ENCODE data around the gene SLC6A6.

SLC6A6 gene

DNA sequence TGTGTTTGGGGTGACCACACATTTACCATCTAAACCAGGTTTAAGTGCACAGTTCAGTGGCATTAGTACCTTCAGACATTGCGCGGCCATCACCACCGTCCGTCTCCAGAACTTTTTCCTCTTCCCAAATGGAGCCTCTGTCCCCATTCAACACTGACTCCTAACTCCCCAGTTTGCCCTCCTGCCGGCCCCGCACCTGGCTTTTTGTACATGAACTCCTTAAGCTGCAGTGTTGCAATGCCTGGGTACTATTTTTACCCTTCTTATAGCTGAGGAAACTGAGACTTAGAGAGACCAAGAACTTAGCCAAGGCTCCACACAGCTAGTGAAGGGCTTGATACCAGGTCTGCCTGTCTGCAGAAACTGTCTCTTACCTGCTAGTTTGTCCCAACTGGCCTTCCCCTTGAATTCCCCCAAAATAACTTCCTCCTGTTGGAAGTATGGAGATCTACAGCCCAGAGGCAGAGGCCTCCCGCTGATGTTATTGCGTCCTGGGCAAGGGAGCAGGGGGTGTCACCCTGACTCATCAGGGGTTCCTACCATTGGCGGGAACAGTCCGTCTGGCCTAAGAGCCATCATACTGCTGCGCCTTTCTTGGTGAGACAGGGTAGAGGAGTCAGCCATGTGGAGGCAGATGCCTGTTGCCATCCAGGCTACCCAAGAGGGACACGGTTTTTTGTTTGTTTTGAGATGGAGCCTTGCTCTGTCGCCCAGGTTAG is 72.1 kb downstream of the SLC6A6 start:
- Histone ChIP-seq H3K9me3 (replicated peaks; ENCODE audit: insufficient read depth, low read length) (no peaks in the 10 kb centered on the region), H3K36me3 (replicated peaks; ENCODE audit: insufficient read depth, low read length) (no peaks in the 10 kb centered on the region), H3K9me2 (replicated peaks; ENCODE audit: insufficient read depth, low read length) (no peaks in the 10 kb centered on the region), H3K4me2 (ENCODE audit: low read depth, low read length) (no peak overlapping the region), H3K27me3 (replicated peaks; ENCODE audit: insufficient read depth, low read length) (no peaks in the 10 kb centered on the region), H3K79me2 (ENCODE audit: low read length) (no peaks in the 10 kb centered on the region), H3K4me3 (ENCODE audit: low read length) (no peak overlapping the region), H3K9ac (ENCODE audit: low read length) (no peak overlapping the region), H3F3A (ENCODE audit: insufficient read depth, low read length) (no peaks in the 10 kb centered on the region), H4K20me1 (ENCODE audit: insufficient read depth, low read length) (no peaks in the 10 kb centered on the region), H3K4me1 (ENCODE audit: low read length) (no peaks in the 10 kb centered on the region), H2AFZ (ENCODE audit: low read length) (no peak overlapping the region), H3K27ac (ENCODE audit: low read length) (no peak overlapping the region)
- TF ChIP-seq EZH2phosphoT487 (IDR thresholded peaks at IDR 0.05; ENCODE audit: low read length) (no peak), EZH2 (optimal IDR thresholded peaks at IDR 0.05; ENCODE audit: low read depth, low read length) (no peak)
- TF ChIP-seq, protein P1, sequence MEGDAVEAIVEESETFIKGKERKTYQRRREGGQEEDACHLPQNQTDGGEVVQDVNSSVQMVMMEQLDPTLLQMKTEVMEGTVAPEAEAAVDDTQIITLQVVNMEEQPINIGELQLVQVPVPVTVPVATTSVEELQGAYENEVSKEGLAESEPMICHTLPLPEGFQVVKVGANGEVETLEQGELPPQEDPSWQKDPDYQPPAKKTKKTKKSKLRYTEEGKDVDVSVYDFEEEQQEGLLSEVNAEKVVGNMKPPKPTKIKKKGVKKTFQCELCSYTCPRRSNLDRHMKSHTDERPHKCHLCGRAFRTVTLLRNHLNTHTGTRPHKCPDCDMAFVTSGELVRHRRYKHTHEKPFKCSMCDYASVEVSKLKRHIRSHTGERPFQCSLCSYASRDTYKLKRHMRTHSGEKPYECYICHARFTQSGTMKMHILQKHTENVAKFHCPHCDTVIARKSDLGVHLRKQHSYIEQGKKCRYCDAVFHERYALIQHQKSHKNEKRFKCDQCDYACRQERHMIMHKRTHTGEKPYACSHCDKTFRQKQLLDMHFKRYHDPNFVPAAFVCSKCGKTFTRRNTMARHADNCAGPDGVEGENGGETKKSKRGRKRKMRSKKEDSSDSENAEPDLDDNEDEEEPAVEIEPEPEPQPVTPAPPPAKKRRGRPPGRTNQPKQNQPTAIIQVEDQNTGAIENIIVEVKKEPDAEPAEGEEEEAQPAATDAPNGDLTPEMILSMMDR (IDR thresholded peaks at IDR 0.05; ENCODE audit: low read length) = no peak
- DNase-seq = no peak

DNA sequence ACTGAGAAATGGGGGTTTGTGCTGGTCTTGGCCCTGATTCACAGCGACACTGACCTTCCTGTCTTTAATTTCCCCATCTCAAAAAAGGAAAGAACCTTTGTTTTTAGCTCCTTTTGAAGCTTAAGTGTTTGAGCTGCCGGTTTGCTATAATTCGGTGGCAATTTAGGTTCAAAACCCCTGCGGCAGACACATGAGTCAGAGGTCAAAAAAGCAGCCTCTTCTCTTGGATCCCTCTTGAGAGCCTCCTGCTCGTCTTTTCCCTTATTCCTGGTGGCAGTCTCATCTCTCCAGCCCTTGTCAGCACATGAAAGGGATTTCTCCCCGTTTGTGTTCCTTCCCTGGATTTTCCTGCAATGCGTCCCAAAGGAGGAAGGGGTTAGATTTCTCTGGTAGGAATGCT is 73.2 kb downstream of the SLC6A6 start:
- H3K27me3 ChIP-seq (replicated peaks; ENCODE audit: insufficient read depth, low read length) = no peaks in the 10 kb centered on the region
- H3K27ac ChIP-seq (ENCODE audit: low read length) = no peak overlapping the region
- H3K4me1 ChIP-seq (ENCODE audit: low read length) = no peaks in the 10 kb centered on the region
- no peaks in the 10 kb centered on the region for H3K79me2 ChIP-seq (ENCODE audit: low read length)
- no peak overlapping the region for H3K9ac ChIP-seq (ENCODE audit: low read length)
- H2AFZ ChIP-seq (ENCODE audit: low read length) = no peak overlapping the region
- no peak for DNase-seq
- H3F3A ChIP-seq (ENCODE audit: insufficient read depth, low read length) = no peaks in the 10 kb centered on the region
- TF ChIP-seq EZH2 (optimal IDR thresholded peaks at IDR 0.05; ENCODE audit: low read depth, low read length) (no peak), EZH2phosphoT487 (IDR thresholded peaks at IDR 0.05; ENCODE audit: low read length) (no peak)
- TF ChIP-seq, protein P1 (IDR thresholded peaks at IDR 0.05; ENCODE audit: low read length) = no peak
- H4K20me1 ChIP-seq (ENCODE audit: insufficient read depth, low read length) = no peaks in the 10 kb centered on the region
- H3K4me2 ChIP-seq (ENCODE audit: low read depth, low read length) = no peak overlapping the region
- no peaks in the 10 kb centered on the region for H3K9me2 ChIP-seq (replicated peaks; ENCODE audit: insufficient read depth, low read length)
- no peaks in the 10 kb centered on the region for H3K36me3 ChIP-seq (replicated peaks; ENCODE audit: insufficient read depth, low read length)
- H3K4me3 ChIP-seq (ENCODE audit: low read length) = no peak overlapping the region
- H3K9me3 ChIP-seq (replicated peaks; ENCODE audit: insufficient read depth, low read length) = no peaks in the 10 kb centered on the region

DNA sequence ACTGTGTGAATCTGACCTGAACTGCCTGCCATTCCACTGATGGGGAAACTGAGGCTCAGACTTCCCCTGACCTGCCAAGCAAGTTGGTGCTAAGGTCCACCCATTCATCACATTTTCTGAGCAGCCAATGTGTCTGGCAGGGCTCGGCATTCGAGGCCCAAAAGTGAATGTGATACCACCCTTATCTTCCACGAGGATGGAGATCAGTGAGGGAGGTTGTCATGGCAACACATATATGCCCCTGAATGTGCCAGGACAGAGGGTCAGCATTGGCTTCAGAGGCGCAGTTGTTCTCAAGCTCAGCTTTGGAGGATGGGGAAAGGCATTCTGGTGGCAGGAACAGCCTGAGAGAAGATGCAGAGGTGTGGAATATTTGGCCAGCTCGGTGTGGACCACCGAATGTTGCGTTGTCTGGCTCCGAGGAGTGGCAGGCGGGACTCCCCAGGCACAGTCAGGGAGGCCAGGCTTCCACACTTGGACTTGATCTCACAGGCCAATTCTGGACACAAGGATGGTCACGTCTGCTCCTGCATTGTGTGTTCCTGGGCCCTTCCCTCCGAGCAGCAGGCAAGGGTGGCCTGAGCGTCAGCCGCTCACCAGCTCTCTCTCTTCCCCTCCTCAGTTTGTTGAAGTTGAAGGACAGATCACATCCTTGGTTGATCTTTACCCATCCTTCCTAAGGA is 74.3 kb downstream of the SLC6A6 start:
- no peaks in the 10 kb centered on the region for H3K9me3 ChIP-seq (replicated peaks; ENCODE audit: insufficient read depth, low read length)
- H3K79me2 ChIP-seq (ENCODE audit: low read length) = no peaks in the 10 kb centered on the region
- H4K20me1 ChIP-seq (ENCODE audit: insufficient read depth, low read length) = no peaks in the 10 kb centered on the region
- no peak for DNase-seq
- no peak overlapping the region for H3K4me2 ChIP-seq (ENCODE audit: low read depth, low read length)
- H3K4me1 ChIP-seq (ENCODE audit: low read length) = no peaks in the 10 kb centered on the region
- TF ChIP-seq EZH2 (optimal IDR thresholded peaks at IDR 0.05; ENCODE audit: low read depth, low read length) = no peak
- TF ChIP-seq, protein P1 (IDR thresholded peaks at IDR 0.05; ENCODE audit: low read length) = no peak
- no peak for TF ChIP-seq EZH2phosphoT487 (IDR thresholded peaks at IDR 0.05; ENCODE audit: low read length)
- H3K27ac ChIP-seq (ENCODE audit: low read length) = no peak overlapping the region
- no peaks in the 10 kb centered on the region for H3K9me2 ChIP-seq (replicated peaks; ENCODE audit: insufficient read depth, low read length)
- no peaks in the 10 kb centered on the region for H3K27me3 ChIP-seq (replicated peaks; ENCODE audit: insufficient read depth, low read length)
- H3K36me3 ChIP-seq (replicated peaks; ENCODE audit: insufficient read depth, low read length) = no peaks in the 10 kb centered on the region
- H3F3A ChIP-seq (ENCODE audit: insufficient read depth, low read length) = no peaks in the 10 kb centered on the region
- H2AFZ ChIP-seq (ENCODE audit: low read length) = no peak overlapping the region
- H3K9ac ChIP-seq (ENCODE audit: low read length) = no peak overlapping the region
- H3K4me3 ChIP-seq (ENCODE audit: low read length) = no peak overlapping the region
